Limb (tissue), 2 donors: ENCODE measurements around the gene KRTAP20-4.

Experiments
- DNase-seq, 2 donors: peaks; one replicate each; pipeline ENCODE4 v3.0.0-alpha.2; 2016; ENCODE audit errors: extremely low spot score in 2 of 2

Gene KRTAP20-4

GRCh38 chr21:30652891-30653290, 32.5 kb downstream of the KRTAP20-4 start:
- DNase-seq: no peak

DNA sequence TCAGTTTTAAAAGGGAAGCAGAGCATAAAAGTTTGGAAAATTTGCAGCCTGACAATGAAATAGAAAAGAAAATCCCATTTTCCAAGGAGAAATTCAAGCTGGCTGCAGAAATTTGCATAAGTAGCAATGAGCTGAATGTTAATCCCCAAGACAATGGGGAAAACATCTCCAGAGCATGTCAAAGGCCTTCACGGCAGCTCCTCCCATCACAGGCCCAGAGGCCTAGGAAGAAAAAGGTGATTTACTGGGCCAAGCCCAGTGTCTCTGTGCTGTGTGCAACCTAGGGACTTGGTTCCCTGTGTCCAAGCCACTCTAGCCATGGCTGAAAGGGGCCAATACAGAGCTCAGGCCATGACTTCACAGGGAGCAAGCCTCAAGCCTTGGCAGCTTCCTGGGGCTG, 48.3 kb downstream of the KRTAP20-4 start:
- DNase-seq: no peak
